Measurements from ENCODE around the gene ULK3.

The ULK3 gene

GRCh38 chr15:74790080-74790916 lies 52.7 kb downstream of the ULK3 start:
- H3K4me3 ChIP-seq (ENCODE audit: low read length): no peak overlapping the region
- TF ChIP-seq, protein P1, sequence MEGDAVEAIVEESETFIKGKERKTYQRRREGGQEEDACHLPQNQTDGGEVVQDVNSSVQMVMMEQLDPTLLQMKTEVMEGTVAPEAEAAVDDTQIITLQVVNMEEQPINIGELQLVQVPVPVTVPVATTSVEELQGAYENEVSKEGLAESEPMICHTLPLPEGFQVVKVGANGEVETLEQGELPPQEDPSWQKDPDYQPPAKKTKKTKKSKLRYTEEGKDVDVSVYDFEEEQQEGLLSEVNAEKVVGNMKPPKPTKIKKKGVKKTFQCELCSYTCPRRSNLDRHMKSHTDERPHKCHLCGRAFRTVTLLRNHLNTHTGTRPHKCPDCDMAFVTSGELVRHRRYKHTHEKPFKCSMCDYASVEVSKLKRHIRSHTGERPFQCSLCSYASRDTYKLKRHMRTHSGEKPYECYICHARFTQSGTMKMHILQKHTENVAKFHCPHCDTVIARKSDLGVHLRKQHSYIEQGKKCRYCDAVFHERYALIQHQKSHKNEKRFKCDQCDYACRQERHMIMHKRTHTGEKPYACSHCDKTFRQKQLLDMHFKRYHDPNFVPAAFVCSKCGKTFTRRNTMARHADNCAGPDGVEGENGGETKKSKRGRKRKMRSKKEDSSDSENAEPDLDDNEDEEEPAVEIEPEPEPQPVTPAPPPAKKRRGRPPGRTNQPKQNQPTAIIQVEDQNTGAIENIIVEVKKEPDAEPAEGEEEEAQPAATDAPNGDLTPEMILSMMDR (IDR thresholded peaks at IDR 0.05; ENCODE audit: insufficient read depth, low read depth, low read length, missing control alignments): no peak
- no peak for DNase-seq (ENCODE audit: low read depth)

DNA sequence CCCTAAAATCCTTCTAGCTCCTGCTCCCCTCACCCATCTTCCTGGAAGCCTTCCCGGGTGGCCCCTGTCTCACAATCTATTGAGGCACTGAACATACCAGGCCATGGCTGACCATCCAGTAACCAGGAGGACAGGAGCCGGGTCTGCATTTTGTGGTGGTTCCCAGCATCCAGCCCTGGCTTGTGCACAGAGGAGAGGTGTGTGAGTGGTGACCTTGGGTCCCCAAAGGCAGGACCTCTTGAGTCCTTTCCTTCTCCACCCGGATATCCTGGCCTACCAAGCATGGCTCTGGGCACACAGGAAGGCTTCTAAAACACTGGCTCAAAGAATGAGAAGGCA lies 53.2 kb downstream of the ULK3 start:
- H3K4me3 ChIP-seq (ENCODE audit: low read length): no peak overlapping the region
- no peak for DNase-seq (ENCODE audit: low read depth)

DNA sequence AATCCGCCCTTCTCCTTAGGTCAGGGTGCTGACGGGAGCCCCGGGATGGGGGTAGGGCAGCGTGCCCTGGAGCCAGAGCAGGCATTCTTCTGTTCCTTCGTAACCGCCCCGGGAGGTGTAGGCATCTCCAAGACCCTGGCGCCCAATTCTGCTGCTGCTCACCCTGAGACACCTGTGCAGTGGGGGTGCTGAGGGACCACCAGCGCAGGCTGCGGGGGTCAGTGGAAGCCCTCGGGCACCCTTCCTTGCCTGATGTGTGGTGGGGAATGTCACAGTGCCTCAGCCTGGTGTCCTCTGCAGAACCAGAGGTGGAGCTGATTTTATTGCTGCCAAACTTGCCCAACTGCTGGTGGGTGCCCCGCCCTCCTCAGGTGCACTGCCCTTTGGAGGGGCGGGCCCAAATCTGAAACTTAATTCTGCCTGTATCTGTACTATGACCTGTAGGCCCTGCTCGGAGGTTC lies 53.8 kb downstream of the ULK3 start:
- TF ChIP-seq, protein P1 (IDR thresholded peaks at IDR 0.05; ENCODE audit: insufficient read depth, low read depth, low read length, missing control alignments): no peak
- peak; percentile 51 for DNase-seq (ENCODE audit: low read depth)
- no peak overlapping the region for H3K4me3 ChIP-seq (ENCODE audit: low read length)

More for the DNA sequence above, 53.2 kb downstream of the ULK3 start:
- TF ChIP-seq, protein P1 (IDR thresholded peaks at IDR 0.05; ENCODE audit: insufficient read depth, low read depth, low read length, missing control alignments): no peak

GRCh38 chr15:74788683-74789151 lies 54.2 kb downstream of the ULK3 start:
- H3K4me3 ChIP-seq (ENCODE audit: low read length): no peak overlapping the region
- TF ChIP-seq, protein P1 (IDR thresholded peaks at IDR 0.05; ENCODE audit: insufficient read depth, low read depth, low read length, missing control alignments): no peak
- DNase-seq (ENCODE audit: low read depth): no peak

GRCh38 chr15:74788042-74788682 lies 54.8 kb downstream of the ULK3 start:
- TF ChIP-seq, protein P1 (IDR thresholded peaks at IDR 0.05; ENCODE audit: insufficient read depth, low read depth, low read length, missing control alignments): no peak
- H3K4me3 ChIP-seq (ENCODE audit: low read length): no peak overlapping the region
- no peak for DNase-seq (ENCODE audit: low read depth)

GRCh38 chr15:74787251-74788041 lies 55.5 kb downstream of the ULK3 start:
- TF ChIP-seq, protein P1 (IDR thresholded peaks at IDR 0.05; ENCODE audit: insufficient read depth, low read depth, low read length, missing control alignments): peak; percentile 71
- H3K4me3 ChIP-seq (ENCODE audit: low read length): no peak overlapping the region
- peak; percentile 71 for DNase-seq (ENCODE audit: low read depth)
